Measurements from ENCODE around the gene DERL2. TPM values are rescaled to one million over a fixed set of nuclear protein-coding genes. Genes with fewer than 3 reads are reported as not detected.

DERL2 gene
- total and polyA plus RNA-seq, 8 donors = 5.8 to 65.4 (median 43.7) TPM

DNA sequence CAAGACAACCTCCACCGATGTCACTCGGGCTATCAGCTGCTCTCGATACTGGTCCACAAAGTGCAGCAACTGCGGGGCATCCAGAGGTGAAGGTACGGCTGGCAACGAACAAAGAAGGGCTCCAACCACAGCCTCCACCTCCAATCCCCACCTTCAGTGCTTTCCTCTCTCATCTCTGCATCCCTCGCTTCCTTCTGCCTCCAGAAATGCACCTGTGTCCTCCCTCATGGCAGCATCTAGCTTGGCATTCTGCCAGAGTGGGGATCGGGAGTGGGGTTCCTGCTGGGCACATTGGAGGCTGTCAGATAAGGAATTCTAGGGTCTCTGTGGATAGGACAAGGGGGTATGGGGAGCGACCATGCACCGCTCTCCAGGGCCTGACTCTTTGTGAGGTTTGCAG lies 29.0 kb upstream of the DERL2 start:
- Histone ChIP-seq H3K4me1 (no peaks in the 10 kb centered on the region), H3K27ac (no peak overlapping the region), H3K27me3 (no peaks in the 10 kb centered on the region), H3K4me3 (no peak overlapping the region), H3K9me3 (no peaks in the 10 kb centered on the region), H3K36me3 (peaks cover 0 to 16% (median 11%) of the 10 kb centered on the region in 4 donors)
- TF ChIP-seq EP300 (IDR thresholded peaks at IDR 0.05) (no peak), POLR2AphosphoS5 (IDR thresholded peaks at IDR 0.05) (no peak), POLR2A (IDR thresholded peaks at IDR 0.05) (no peak)
- TF ChIP-seq, protein P1, sequence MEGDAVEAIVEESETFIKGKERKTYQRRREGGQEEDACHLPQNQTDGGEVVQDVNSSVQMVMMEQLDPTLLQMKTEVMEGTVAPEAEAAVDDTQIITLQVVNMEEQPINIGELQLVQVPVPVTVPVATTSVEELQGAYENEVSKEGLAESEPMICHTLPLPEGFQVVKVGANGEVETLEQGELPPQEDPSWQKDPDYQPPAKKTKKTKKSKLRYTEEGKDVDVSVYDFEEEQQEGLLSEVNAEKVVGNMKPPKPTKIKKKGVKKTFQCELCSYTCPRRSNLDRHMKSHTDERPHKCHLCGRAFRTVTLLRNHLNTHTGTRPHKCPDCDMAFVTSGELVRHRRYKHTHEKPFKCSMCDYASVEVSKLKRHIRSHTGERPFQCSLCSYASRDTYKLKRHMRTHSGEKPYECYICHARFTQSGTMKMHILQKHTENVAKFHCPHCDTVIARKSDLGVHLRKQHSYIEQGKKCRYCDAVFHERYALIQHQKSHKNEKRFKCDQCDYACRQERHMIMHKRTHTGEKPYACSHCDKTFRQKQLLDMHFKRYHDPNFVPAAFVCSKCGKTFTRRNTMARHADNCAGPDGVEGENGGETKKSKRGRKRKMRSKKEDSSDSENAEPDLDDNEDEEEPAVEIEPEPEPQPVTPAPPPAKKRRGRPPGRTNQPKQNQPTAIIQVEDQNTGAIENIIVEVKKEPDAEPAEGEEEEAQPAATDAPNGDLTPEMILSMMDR (IDR thresholded peaks at IDR 0.05) = no peak
- WGBS, 5 donors = 85 to 96% (median 90%) methylated on average over 8 to 10 of the region's 10 CpGs
- no peak for DNase-seq
- intact Hi-C loops (cut with DNase I; ENCODE audit: low total_unique reads) = no loop called here

DNA sequence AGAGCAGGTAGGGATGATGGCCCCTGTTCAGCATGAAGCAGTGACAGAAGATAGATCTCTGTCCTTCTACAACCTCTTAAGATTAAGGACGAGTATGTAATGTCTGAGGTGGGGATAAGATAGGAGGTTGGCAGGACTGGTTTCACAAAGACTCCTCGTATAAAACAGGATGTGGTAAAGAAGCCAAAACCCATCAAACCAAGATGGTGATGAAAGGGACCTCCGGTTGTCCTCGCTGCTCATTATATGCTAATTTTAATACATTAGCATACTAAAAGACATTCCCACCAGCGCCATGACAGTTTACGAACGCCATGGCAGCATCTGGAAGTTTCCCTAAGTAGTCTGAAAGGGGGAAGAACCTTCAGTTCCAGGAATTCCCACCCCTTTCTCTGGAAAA lies 27.6 kb upstream of the DERL2 start:
- TF ChIP-seq POLR2A (IDR thresholded peaks at IDR 0.05) (no peak), EP300 (IDR thresholded peaks at IDR 0.05) (no peak), POLR2AphosphoS5 (IDR thresholded peaks at IDR 0.05) (no peak)
- TF ChIP-seq, protein P1 (IDR thresholded peaks at IDR 0.05) = no peak
- H3K9me3 ChIP-seq = no peaks in the 10 kb centered on the region

DNA sequence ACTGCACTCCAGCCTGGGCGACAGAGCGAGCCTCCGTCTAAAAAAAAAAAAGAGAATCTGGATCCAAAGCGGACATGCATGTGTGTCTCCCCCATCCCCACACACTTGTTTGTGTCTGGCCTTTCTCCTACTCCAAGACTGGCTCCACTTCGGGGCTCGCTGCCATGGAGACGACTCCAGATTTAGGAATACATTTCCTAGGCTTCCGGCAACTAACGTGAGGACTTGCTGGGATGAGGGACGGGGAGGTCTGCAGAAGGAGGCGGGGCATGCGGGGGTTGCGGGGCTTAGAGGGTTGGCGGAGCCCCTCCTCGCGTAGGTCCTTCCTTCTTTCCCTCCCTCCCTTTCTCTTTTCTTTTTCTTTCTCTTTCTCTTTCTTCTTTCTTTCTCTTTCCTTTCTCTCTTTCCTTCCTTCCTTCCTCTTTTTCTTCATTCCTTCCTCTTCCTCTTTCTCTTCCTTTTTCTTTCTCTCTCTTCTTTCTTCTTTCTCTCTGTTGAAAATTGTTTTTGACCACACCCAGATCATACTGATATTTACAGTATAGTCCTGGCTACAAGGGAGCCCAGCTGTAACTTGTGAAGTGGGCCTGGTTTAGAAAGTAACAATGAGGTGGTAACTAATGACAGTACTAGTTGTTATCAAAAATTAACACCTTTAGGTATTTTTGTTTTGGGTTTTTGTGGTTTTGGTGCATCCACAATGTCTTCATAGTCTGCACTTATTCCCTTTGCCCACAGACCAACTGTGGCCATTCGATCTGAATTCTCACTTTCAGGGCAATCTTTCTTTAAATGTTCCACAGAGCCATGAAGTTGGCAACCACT lies 25.6 kb upstream of the DERL2 start:
- no peaks in the 10 kb centered on the region for H3K9me3 ChIP-seq
- no peaks in the 10 kb centered on the region for H3K27me3 ChIP-seq
- 34 to 60% (median 50%) methylated on average over 17 of the region's 17 CpGs for WGBS, 5 donors
- no peak overlapping the region for H3K4me3 ChIP-seq
- TF ChIP-seq, protein P1 (IDR thresholded peaks at IDR 0.05) = no peak
- TF ChIP-seq POLR2A (IDR thresholded peaks at IDR 0.05) (no peak), EP300 (IDR thresholded peaks at IDR 0.05) (no peak), POLR2AphosphoS5 (IDR thresholded peaks at IDR 0.05) (no peak)
- H3K27ac ChIP-seq = peak overlapping the region in 1 of 5 donors; percentile 11
- peaks cover 0 to 16% (median 11%) of the 10 kb centered on the region in 4 donors for H3K36me3 ChIP-seq
- DNase-seq = peak in 1 of 2 donors; percentile 92
- intact Hi-C loops (cut with DNase I; ENCODE audit: low total_unique reads) = no loop called here
- H3K4me1 ChIP-seq = no peaks in the 10 kb centered on the region

More for the DNA sequence above, 27.6 kb upstream of the DERL2 start:
- Histone ChIP-seq H3K36me3 (peaks cover 0 to 16% (median 11%) of the 10 kb centered on the region in 4 donors), H3K27ac (no peak overlapping the region), H3K27me3 (no peaks in the 10 kb centered on the region), H3K4me3 (no peak overlapping the region), H3K4me1 (no peaks in the 10 kb centered on the region)
- 64 to 74% (median 67%) methylated on average over 7 of the region's 7 CpGs for whole genome bisulfite sequencing, 5 donors
- DNase-seq = no peak
- intact Hi-C loops (cut with DNase I; ENCODE audit: low total_unique reads) = no loop called here

DNA sequence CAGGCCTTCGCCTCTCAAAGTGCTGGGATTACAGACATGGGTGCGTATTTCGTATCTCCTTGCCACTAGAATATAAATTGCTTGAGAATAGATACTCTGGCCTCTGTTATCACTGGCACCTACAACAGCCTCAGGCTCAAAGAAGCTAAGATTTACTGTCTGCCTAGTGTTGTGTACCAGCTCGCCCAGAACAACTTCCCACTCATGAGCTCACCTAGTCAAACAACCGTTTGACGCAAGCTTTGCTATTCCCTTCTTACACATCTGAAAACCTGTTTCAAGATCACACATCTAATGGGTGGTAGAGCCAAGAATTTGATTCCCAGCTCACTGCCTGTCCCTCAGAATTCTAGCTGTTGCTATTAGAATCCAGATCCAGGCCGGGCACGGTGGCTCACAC lies 24.8 kb upstream of the DERL2 start:
- H3K9me3 ChIP-seq = no peaks in the 10 kb centered on the region
- peaks cover 0 to 14% (median 10%) of the 10 kb centered on the region in 4 donors for H3K36me3 ChIP-seq
- H3K4me3 ChIP-seq = no peak overlapping the region
- 79 to 89% (median 84%) methylated on average over 8 of the region's 8 CpGs for WGBS, 5 donors
- intact Hi-C loops (cut with DNase I; ENCODE audit: low total_unique reads) = no loop called here
- DNase-seq = no peak
- no peaks in the 10 kb centered on the region for H3K4me1 ChIP-seq
- H3K27me3 ChIP-seq = no peaks in the 10 kb centered on the region
- H3K27ac ChIP-seq = peak overlapping the region in 2 of 5 donors; percentile 2 to 49
- TF ChIP-seq POLR2AphosphoS5 (IDR thresholded peaks at IDR 0.05) (no peak), POLR2A (IDR thresholded peaks at IDR 0.05) (no peak), EP300 (IDR thresholded peaks at IDR 0.05) (no peak)
- TF ChIP-seq, protein P1 (IDR thresholded peaks at IDR 0.05) = no peak
